Limb (tissue), 2 donors: Measurements from ENCODE around the gene CEP55.

Source experiments
- DNase-seq, 2 donors: peaks; one replicate each; pipeline ENCODE4 v3.0.0-alpha.2; 2016; ENCODE audit errors: extremely low spot score in 2 of 2

Gene CEP55

DNA sequence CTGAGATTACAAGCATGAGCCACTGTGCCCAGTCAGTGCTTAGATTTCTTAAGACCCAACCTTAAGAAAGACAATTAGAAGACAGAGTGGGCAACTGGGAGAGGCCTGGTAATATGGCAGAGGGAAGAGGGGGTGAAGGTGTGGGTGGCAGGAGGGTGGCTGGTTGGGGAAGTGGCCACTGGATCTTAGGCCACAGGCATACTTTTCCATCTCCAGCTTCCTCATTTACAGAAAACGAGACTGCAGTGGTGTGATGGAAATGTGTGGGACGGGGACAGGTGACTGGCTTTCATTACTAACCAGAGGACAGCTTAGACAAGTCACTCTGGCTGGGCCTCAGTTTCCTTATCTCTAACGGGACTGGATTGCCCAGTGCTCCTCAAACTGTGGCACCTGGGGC, 69.0 kb downstream of the CEP55 start:
- DNase-seq = no peak

- no peak for DNase-seq
Measured at GRCh38 chr10:93566435-93567276, 70.2 kb downstream of the CEP55 start, which contains the start of gene FFAR4. TSS of gene FFAR4 (plus strand) at chr10:93566665. CDS start at chr10:93566721, 56 bp downstream.

DNA sequence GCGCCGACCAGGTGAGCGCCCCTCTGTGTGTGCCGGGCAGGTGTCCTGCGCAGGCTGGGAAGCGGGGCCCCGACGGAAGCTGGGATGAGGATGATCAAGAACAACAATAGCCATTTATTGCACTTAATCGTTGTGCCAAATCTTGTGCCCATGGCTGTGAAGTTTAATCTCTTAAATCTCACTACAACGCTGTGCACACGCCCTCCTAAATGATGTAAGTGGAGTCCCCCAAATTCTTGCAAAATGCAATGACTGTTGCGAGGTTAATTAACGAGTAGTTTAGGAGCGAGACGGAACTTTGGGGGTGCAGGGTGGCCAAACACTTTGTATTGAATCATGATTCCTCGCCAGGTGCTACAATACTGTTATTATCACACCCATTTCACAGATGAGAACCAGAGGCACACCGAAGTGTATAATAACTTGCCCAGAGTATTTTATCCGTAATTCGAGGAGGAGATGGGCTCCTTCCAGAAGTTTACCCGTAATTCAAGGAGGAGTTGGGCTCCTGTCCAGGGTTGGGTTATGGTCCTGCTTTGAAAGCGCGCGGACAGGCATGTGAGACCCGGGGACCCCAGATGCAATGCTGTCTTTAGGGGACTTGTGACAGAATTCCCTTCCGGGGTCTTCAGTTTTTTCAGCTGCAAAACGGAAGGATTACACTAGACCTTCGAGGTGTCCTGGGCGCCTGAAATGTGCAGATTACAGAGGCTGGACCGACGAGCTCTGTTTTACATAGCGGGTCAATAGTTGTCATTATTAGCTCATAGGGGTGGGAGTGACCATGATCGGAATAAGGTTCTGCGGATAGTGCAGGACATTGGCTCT, 71.1 kb downstream of the CEP55 start:
- DNase-seq = no peak

DNA sequence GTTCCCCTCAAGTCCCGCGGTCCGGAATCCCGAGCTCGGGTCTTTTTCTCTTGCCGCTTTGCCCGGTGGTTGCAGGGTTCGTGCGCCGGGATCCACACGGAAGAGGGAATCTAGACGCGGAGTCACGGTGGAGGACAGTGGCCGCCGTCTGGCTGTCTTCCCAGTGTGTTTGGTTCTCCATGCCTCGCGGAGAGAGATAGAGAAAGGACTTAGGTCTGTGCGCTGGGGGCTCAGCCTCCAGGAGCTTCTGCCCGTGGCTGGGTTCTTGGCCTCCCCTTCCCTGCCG, 71.6 kb downstream of the CEP55 start:
- DNase-seq = no peak

- no peak for DNase-seq
Measured at GRCh38 chr10:93570383-93570782, 74.0 kb downstream of the CEP55 start.

DNA sequence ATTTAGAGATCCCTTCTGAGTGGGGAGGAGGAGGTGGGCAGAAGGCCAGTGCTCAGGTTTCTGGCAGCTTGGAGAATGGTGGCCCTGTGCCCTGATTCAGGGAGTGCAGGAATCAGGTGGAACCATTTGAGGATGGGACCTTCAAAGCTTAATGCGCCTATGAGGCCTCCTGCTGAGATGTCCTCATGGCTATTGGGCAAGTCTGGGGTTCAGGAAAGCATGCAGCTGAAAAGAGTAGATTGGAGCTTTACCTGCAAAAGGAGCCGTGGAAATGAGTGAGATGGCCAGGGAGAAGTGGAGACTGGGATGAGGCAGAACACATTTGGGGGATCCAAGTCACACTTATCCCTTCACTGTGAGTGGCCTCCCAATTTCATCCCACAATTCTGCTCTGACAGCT, 76.2 kb downstream of the CEP55 start:
- DNase-seq = no peak

DNA sequence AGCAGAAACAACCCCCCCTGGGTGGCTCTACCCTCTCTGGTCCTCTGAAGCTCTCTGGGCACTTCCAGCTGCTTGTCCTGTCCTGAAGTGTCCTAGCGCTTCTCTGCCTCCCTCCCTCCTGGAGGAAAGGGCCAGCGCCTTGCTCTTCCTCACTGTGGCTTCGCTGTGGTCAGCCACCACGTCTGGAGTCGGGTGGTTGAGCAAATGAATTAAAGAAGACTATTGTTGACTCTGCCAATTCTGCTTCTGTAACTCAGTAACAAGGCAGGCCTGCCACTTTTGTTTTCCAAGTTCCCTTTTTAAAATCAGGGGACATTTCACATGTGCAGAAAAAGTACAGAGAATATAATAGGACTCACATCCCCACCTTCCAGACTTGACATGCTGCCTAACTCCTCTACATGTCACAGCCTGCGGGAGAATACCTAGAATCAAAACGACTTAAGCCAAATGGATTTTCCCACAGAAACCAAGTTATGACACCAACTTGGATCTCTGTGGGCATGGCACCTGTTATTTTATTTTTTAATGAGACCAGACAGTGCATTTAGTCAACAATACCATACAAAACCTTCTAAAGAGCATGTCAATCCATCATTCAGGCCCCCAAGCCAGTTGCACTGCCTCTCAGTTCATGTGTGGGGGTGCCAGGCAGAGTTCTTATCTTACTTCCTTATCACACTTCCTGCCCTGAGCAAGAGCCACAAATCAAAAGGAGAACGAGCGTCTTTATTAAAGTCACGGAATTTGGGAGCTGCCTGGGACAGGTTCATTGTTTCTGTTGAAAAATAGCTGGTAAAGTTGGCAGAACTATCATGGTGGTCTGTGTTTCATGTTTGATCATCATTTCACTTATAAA, 76.9 kb downstream of the CEP55 start:
- no peak for DNase-seq

DNA sequence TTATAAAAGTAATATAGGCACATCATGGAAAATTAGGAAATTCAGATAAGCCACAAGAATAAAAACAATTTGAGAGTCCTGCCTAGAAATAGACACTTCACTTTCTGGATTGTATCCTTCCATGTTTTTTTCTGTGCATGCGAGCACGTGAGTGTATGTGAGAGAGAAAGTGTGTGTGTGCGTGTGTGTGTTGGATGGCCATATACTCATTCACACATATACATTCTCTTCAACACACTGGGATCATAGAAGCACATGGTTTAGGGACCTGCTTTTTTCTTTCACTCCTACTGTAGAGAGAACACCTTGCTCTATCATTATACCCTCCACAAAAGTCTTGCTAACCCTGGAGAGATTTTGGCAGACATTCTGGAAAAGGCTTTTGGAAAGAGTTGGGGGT, 77.5 kb downstream of the CEP55 start:
- no peak for DNase-seq

GRCh38 chr10:93576888-93577287, 80.5 kb downstream of the CEP55 start:
- no peak for DNase-seq

DNA sequence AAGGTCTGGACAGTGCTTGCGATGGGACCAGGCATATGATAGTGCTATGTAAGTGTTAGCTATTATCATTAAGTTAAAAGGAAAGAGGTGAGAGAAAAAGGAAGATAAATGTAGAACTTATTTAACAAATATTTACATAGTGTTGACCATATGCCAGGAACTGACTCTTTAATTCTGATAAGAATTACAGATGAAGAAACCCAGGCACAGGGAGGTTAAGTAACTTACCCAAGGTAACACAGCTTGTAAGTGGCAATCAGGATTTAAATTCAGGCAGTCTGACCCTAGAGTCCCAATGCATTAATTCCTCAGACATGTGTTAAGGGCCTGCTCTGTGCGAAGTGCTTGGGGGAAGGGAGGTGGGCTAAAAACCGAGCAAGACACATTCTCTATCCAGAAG, 81.2 kb downstream of the CEP55 start:
- DNase-seq = no peak
